Stomach (tissue), 9 donors: ENCODE measurements around the gene ZNF827. TPM values are rescaled to one million over a fixed set of nuclear protein-coding genes. Genes with fewer than 3 reads are reported as not detected.

Experiments
- DNase-seq, 2 donors: peaks; one replicate each; pipeline versions ENCODE4 v3.0.0 to v3.0.0-alpha.2; 2013 to 2019
- H3K27ac ChIP-seq, 5 donors: fragments of 200-600 bp in 4 of 5; sonication (generic) in 4 of 5; one replicate each; pipeline ENCODE4 v1.5.1; 2013 to 2019; ENCODE audit warnings: mild to moderate bottlenecking in 1 of 5, moderate library complexity in 1 of 5
- H3K27me3 ChIP-seq, 3 donors: fragments of 200-600 bp; sonication (generic); one replicate each; pipeline ENCODE4 v1.5.1; 2017 to 2019; ENCODE audit warnings: mixed run types in 1 of 3
- H3K36me3 ChIP-seq, 4 donors: fragments of 200-600 bp; sonication (generic); 1 replicate in 3 of 4; 2 replicates in 1 of 4; pipeline ENCODE4 v1.5.1; 2016 to 2019
- H3K4me1 ChIP-seq, 4 donors: fragments of 200-600 bp; sonication (generic); one replicate each; pipeline ENCODE4 v1.5.1; 2016 to 2019
- H3K4me3 ChIP-seq, 4 donors: fragments of 200-600 bp; sonication (generic) in 3 of 4; one replicate each; pipeline ENCODE4 v1.5.1; 2016 to 2019; ENCODE audit warnings: mild to moderate bottlenecking in 1 of 4
- H3K9me3 ChIP-seq, 4 donors: fragments of 200-600 bp; sonication (generic); one replicate each; pipeline ENCODE4 v1.5.1; 2016 to 2019
- EP300 ChIP-seq: sonication (generic); formaldehyde crosslinking; IDR thresholded peaks from one replicate; pipeline ENCODE4 v1.6.1; 2017; ENCODE audit warnings: antibody characterized with exemption
- POLR2A ChIP-seq, 4 donors: fragments of 450-650 bp; IDR thresholded peaks; one replicate each; pipeline ENCODE4 v1.6.1; 2016; ENCODE audit warnings: antibody characterized with exemption in 4 of 4, control low read depth in 2 of 4, mild to moderate bottlenecking in 1 of 4, moderate library complexity in 1 of 4
- POLR2AphosphoS5 ChIP-seq, 3 donors: sonication (generic); formaldehyde crosslinking; IDR thresholded peaks; one replicate each; pipeline ENCODE4 v1.6.1; 2016; ENCODE audit warnings: antibody characterized with exemption in 3 of 3
- WGBS, 5 donors: extraction: QIAGEN DNeasy Blood & Tissue Kit in 3 of 5; methylation state at CpG; one replicate each; pipeline versions ENCODE4 v1.1.5 to v1.1.7; 2013 to 2018; 5-methylcytosine and 5-hydroxymethylcytosine counted together
- intact Hi-C: fragments of 100-400 bp; cut with DNase I; formaldehyde crosslinking; loops from one replicate; pipeline ENCODE4 v1.15.1; 2023; ENCODE audit warnings: low total_unique reads
- polyA plus RNA-seq, 3 donors: library from polyadenylated mRNA; stranded (reverse); fragments of 200-250 nt; gene quantifications; one replicate each; pipeline ENCODE4 v1.2.3, GENCODE V29; 2013
- total RNA-seq, 5 donors: library from RNA; depleted of rRNA; stranded (reverse); fragments of >200 nt; gene quantifications; one replicate each; pipeline versions ENCODE4 v1.1.0 to v1.2.3, GENCODE V29; 2014 to 2016
- TF ChIP-seq, protein P1 (sequence below), 7 experiments: fragments of 450-650 bp in 4 of 7; fragments of 200-600 bp in 3 of 7; sonication (generic) in 3 of 7; IDR thresholded peaks; one replicate each; pipeline ENCODE4 v1.5.1; 2016 to 2019; ENCODE audit warnings: antibody characterized with exemption in 7 of 7, control low read depth in 2 of 7, mild to moderate bottlenecking in 1 of 7
- donor health status: healthy with polysubstance abuse.
- donor health status: Bipolar disorder and iron deficiency.
- donor health status: healthy.

ZNF827 gene
- total and polyA plus RNA-seq, 8 donors: 1.7 to 109 (median 13.5) TPM

DNA sequence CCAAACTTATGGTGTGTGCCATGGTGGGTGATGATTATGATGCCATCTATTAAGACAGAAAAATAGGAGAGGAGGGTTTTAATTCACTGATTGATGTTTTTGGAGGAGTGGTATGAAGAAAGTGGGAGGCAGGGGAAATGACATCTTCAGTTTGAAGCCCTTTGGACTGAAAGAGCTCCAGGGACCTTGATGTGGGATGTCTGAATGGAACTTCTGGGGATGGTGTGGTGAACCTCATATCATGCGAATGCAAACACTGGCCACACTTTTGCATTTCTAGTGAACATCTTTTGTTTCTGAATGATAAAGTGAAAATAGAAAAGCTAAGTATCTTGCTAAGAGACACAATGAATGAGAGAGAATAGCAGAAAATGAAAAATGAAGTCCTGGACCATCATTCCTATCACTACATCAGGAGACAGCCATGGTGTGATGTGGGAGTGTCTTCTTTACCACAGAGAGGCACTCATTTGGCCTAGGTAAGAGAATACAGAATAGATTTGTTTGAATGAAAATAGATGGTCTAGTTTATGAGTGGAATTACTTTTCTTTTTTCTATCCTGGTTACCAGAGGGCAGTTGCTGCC, 123.5 kb downstream of the ZNF827 start:
- Histone ChIP-seq H3K27me3 (no peaks in the 10 kb centered on the region), H3K4me3 (no peak overlapping the region), H3K36me3 (peaks cover 0 to 28% (median 18%) of the 10 kb centered on the region in 4 donors), H3K27ac (no peak overlapping the region), H3K4me1 (peaks cover 0 to 12% (median 0%) of the 10 kb centered on the region in 4 donors), H3K9me3 (no peaks in the 10 kb centered on the region)
- WGBS, 5 donors: 93 to 100% (median 97%) methylated on average over 1 of the region's 1 CpG
- no peak for DNase-seq
- TF ChIP-seq EP300 (no peak), POLR2A (IDR thresholded peaks at IDR 0.05) (no peak)
- intact Hi-C loops: no loop called here

GRCh38 chr4:145814246-145814645, 124.4 kb downstream of the ZNF827 start:
- peaks cover 0 to 7% (median 0%) of the 10 kb centered on the region in 4 donors for H3K4me1 ChIP-seq
- no peak for TF ChIP-seq POLR2AphosphoS5 (IDR thresholded peaks at IDR 0.05)
- TF ChIP-seq, protein P1, sequence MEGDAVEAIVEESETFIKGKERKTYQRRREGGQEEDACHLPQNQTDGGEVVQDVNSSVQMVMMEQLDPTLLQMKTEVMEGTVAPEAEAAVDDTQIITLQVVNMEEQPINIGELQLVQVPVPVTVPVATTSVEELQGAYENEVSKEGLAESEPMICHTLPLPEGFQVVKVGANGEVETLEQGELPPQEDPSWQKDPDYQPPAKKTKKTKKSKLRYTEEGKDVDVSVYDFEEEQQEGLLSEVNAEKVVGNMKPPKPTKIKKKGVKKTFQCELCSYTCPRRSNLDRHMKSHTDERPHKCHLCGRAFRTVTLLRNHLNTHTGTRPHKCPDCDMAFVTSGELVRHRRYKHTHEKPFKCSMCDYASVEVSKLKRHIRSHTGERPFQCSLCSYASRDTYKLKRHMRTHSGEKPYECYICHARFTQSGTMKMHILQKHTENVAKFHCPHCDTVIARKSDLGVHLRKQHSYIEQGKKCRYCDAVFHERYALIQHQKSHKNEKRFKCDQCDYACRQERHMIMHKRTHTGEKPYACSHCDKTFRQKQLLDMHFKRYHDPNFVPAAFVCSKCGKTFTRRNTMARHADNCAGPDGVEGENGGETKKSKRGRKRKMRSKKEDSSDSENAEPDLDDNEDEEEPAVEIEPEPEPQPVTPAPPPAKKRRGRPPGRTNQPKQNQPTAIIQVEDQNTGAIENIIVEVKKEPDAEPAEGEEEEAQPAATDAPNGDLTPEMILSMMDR (IDR thresholded peaks at IDR 0.05): no peak
- TF ChIP-seq POLR2A (IDR thresholded peaks at IDR 0.05): no peak
- no peak for TF ChIP-seq EP300
- no peak for DNase-seq
- H3K9me3 ChIP-seq: peaks cover 0 to 9% (median 2%) of the 10 kb centered on the region in 4 donors
- H3K4me3 ChIP-seq: no peak overlapping the region
- H3K27ac ChIP-seq: no peak overlapping the region
- H3K27me3 ChIP-seq: no peaks in the 10 kb centered on the region
- H3K36me3 ChIP-seq: peaks cover 0 to 22% (median 18%) of the 10 kb centered on the region in 4 donors
- intact Hi-C loops: no loop called here
- 95 to 100% (median 96%) methylated on average over 1 of the region's 1 CpG for WGBS, 5 donors

DNA sequence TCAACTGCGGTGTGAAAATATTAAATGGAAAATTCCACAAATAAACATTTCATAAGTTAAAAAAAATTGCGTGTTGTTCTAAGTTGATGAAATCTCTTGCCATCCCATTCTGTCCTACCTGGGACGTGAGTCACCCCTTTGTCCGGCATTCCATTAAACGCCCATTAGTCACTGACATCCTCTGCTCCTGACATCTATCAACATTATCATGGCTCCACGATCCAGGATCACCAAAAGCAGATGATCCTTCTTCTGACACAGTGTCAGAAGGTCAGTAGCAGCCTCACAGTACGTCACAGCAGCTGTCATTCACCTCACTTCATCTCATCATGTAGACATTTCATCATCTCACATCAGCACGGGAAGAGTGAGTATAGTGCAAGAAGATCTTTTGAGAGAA, 125.7 kb downstream of the ZNF827 start:
- no peak for DNase-seq
- Histone ChIP-seq H3K27me3 (no peaks in the 10 kb centered on the region), H3K27ac (no peak overlapping the region), H3K4me3 (no peak overlapping the region), H3K4me1 (peaks cover 0 to 10% (median 4%) of the 10 kb centered on the region in 4 donors), H3K36me3 (peaks cover 0 to 22% (median 18%) of the 10 kb centered on the region in 4 donors), H3K9me3 (peaks cover 0 to 9% (median 2%) of the 10 kb centered on the region in 4 donors)
- TF ChIP-seq, protein P1 (IDR thresholded peaks at IDR 0.05): no peak
- TF ChIP-seq POLR2A (IDR thresholded peaks at IDR 0.05): no peak
- TF ChIP-seq POLR2AphosphoS5 (IDR thresholded peaks at IDR 0.05): no peak
- TF ChIP-seq EP300: no peak
- WGBS, 5 donors: 94 to 96% (median 95%) methylated on average over 8 of the region's 8 CpGs
- intact Hi-C loops: no loop called here

- H3K9me3 ChIP-seq: peaks cover 0 to 9% (median 2%) of the 10 kb centered on the region in 4 donors
- H3K36me3 ChIP-seq: peaks cover 0 to 12% (median 12%) of the 10 kb centered on the region in 4 donors
- no peak for DNase-seq
- no peaks in the 10 kb centered on the region for H3K27me3 ChIP-seq
- H3K4me3 ChIP-seq: no peak overlapping the region
- peaks cover 0 to 16% (median 10%) of the 10 kb centered on the region in 4 donors for H3K4me1 ChIP-seq
- peak overlapping the region in 2 of 5 donors; percentile 29 to 50 for H3K27ac ChIP-seq
- TF ChIP-seq POLR2AphosphoS5 (IDR thresholded peaks at IDR 0.05) (no peak), POLR2A (IDR thresholded peaks at IDR 0.05) (no peak), EP300 (no peak)
- TF ChIP-seq, protein P1 (IDR thresholded peaks at IDR 0.05): no peak
- intact Hi-C loops: no loop called here
- WGBS, 5 donors: 91 to 95% (median 94%) methylated on average over 3 of the region's 3 CpGs
Measured at GRCh38 chr4:145808848-145809512, 129.6 kb downstream of the ZNF827 start.
